OCI-LY1 (cell line): ENCODE measurements around the gene NTF3.

ENCODE experiments used
- H2AFZ ChIP-seq: fragments of 200-600 bp; sonication (generic), shearing (Covaris generic); 2 replicates; pipeline ENCODE4 v1.6.0; 2014; ENCODE audit warnings: antibody characterized with exemption, mild to moderate bottlenecking, low read length
- H3F3A ChIP-seq: fragments of 200-600 bp; sonication (generic), shearing (Covaris generic); 2 replicates; pipeline ENCODE4 v1.6.0; 2014; ENCODE audit warnings: mild to moderate bottlenecking, antibody characterized with exemption, low read length, moderate library complexity; ENCODE audit not compliant: insufficient read depth
- H3K27ac ChIP-seq: fragments of 200-600 bp; sonication (generic); 2 replicates; pipeline ENCODE4 v1.5.1; 2014; ENCODE audit warnings: low read length, mixed run types, mild to moderate bottlenecking, low read depth; ENCODE audit not compliant: poor library complexity, severe bottlenecking
- H3K27me3 ChIP-seq: fragments of 200-600 bp; sonication (generic); 2 replicates; pipeline ENCODE4 v1.6.0; 2014; ENCODE audit warnings: antibody characterized with exemption, mild to moderate bottlenecking, low read length, moderate library complexity; ENCODE audit not compliant: insufficient read depth
- H3K36me3 ChIP-seq: fragments of 200-600 bp; sonication (generic); 2 replicates; pipeline ENCODE4 v1.6.1; 2014; ENCODE audit warnings: mild to moderate bottlenecking, antibody characterized with exemption, low read length, moderate library complexity, mixed read lengths; ENCODE audit not compliant: insufficient read depth
- H3K4me1 ChIP-seq: fragments of 200-600 bp; sonication (generic); 2 replicates; pipeline ENCODE4 v1.5.1; 2014; ENCODE audit warnings: mild to moderate bottlenecking, low read length, moderate library complexity; ENCODE audit not compliant: insufficient read depth, severe bottlenecking
- H3K4me2 ChIP-seq: fragments of 200-600 bp; sonication (generic), shearing (Covaris generic); 2 replicates; pipeline ENCODE4 v1.6.1; 2014; ENCODE audit warnings: low read length
- H3K4me3 ChIP-seq: fragments of 200-600 bp; sonication (generic); 2 replicates; pipeline ENCODE4 v1.5.1; 2014; ENCODE audit warnings: low read length, low read depth, mild to moderate bottlenecking, mixed read lengths; ENCODE audit not compliant: poor library complexity, severe bottlenecking
- H3K79me2 ChIP-seq: fragments of 200-600 bp; shearing (Covaris generic); 2 replicates; pipeline ENCODE4 v1.6.1; 2016; ENCODE audit warnings: mixed run types, low read length, mixed read lengths; ENCODE audit not compliant: insufficient read depth
- H3K9ac ChIP-seq: fragments of 200-600 bp; sonication (generic), shearing (Covaris generic); 2 replicates; pipeline ENCODE4 v1.6.1; 2014; ENCODE audit warnings: mild to moderate bottlenecking, low read length, mixed read lengths
- H3K9me2 ChIP-seq: fragments of 200-600 bp; sonication (generic), shearing (Covaris generic); 2 replicates; pipeline ENCODE4 v1.6.1; 2014; ENCODE audit warnings: low read depth, mild to moderate bottlenecking, low read length, mixed read lengths
- H3K9me3 ChIP-seq: fragments of 200-600 bp; shearing (Covaris generic); 2 replicates; pipeline ENCODE4 v1.6.1; 2014; ENCODE audit warnings: low read length, mixed read lengths
- H4K20me1 ChIP-seq: fragments of 200-600 bp; sonication (generic), shearing (Covaris generic); 2 replicates; pipeline ENCODE4 v1.6.0; 2016; ENCODE audit warnings: mild to moderate bottlenecking, low read length; ENCODE audit not compliant: insufficient read depth
- EZH2 ChIP-seq: fragments of 200-600 bp; sonication (generic), shearing (Covaris generic); IDR thresholded peaks from 2 replicates; pipeline ENCODE4 v1.8.0; 2017; ENCODE audit warnings: borderline replicate concordance, mixed run types, mild to moderate bottlenecking, antibody characterized with exemption, low read length, moderate library complexity, mixed read lengths
- TF ChIP-seq, protein P1 (sequence below): fragments of 200-600 bp; sonication (generic), shearing (Covaris generic); IDR thresholded peaks from 2 replicates; pipeline ENCODE4 v1.5.1; 2017; ENCODE audit warnings: mild to moderate bottlenecking, antibody characterized with exemption, low read length, moderate library complexity, mixed read lengths

Gene NTF3

DNA sequence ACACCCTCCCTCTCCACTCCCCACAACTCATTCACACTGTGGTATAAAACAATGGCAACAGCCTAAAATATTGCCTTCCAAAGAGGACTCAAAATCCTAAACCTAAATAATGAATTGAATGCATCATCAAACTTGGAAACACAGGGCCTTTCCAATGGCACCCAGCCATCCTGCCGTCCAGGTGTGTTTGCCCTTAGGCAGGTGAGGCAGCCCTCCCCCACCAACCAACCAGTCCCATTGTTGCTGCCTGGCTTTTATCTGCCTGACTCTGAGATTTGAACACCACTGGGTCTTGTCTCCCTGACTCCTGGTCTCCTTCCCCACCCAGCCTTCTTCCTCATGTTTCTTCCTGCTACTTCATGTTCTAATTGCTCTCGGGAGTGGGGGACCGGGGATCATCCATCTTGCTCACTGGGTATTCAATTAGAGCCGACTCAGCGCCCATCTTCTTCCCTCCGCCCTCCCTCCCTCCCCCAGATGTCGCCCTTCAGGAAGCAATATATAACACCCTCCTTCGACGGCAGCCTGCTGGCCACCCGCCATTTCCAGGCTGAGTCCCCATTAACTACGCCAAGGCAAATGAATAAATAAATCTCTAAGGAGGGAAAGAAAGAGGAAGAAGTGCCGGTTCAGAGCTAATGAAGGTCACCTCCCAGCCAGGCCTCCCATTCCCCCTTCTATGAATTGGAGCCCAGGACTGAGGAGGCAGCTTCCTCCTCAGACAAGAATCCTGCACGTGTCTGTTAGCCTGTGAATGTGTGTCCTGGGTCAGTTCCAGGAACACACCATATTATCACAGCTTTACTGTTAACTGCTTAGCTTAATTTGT, 36.3 kb upstream of the NTF3 start:
- Histone ChIP-seq H3K79me2 (no peaks in the 10 kb centered on the region), H4K20me1 (no peaks in the 10 kb centered on the region), H3F3A (no peaks in the 10 kb centered on the region), H3K9me3 (no peaks in the 10 kb centered on the region), H2AFZ (no peak overlapping the region), H3K9ac (no peak overlapping the region), H3K4me2 (no peak overlapping the region), H3K4me1 (no peaks in the 10 kb centered on the region), H3K36me3 (no peaks in the 10 kb centered on the region), H3K27ac (no peak overlapping the region), H3K27me3 (no peaks in the 10 kb centered on the region), H3K9me2 (no peaks in the 10 kb centered on the region), H3K4me3 (no peak overlapping the region)
- TF ChIP-seq, protein P1, sequence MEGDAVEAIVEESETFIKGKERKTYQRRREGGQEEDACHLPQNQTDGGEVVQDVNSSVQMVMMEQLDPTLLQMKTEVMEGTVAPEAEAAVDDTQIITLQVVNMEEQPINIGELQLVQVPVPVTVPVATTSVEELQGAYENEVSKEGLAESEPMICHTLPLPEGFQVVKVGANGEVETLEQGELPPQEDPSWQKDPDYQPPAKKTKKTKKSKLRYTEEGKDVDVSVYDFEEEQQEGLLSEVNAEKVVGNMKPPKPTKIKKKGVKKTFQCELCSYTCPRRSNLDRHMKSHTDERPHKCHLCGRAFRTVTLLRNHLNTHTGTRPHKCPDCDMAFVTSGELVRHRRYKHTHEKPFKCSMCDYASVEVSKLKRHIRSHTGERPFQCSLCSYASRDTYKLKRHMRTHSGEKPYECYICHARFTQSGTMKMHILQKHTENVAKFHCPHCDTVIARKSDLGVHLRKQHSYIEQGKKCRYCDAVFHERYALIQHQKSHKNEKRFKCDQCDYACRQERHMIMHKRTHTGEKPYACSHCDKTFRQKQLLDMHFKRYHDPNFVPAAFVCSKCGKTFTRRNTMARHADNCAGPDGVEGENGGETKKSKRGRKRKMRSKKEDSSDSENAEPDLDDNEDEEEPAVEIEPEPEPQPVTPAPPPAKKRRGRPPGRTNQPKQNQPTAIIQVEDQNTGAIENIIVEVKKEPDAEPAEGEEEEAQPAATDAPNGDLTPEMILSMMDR: no peak
- no peak for TF ChIP-seq EZH2

DNA sequence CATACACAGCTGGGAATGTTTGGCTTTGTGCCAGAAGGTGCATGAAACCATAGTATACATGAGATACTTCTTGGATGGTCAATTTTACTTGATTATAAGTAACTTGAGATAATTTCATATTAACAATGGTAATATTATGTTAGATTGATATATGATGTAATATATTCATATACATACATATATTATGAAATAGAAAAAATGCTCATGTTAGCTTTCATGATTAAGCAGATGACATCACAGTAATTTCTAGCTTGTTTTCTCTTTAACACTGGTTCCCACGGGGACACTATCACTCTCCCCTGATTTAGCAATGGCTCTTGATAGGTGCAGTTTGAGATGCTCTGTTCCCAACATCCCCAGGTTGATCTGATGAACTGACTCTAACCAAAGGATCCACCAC, 35.4 kb upstream of the NTF3 start:
- Histone ChIP-seq H3K27me3 (no peaks in the 10 kb centered on the region), H3K4me1 (no peaks in the 10 kb centered on the region), H3F3A (no peaks in the 10 kb centered on the region), H3K79me2 (no peaks in the 10 kb centered on the region), H3K27ac (no peak overlapping the region), H4K20me1 (no peaks in the 10 kb centered on the region), H3K9me3 (no peaks in the 10 kb centered on the region), H3K4me3 (no peak overlapping the region), H3K4me2 (no peak overlapping the region), H3K9me2 (no peaks in the 10 kb centered on the region), H3K36me3 (no peaks in the 10 kb centered on the region), H3K9ac (no peak overlapping the region), H2AFZ (no peak overlapping the region)
- no peak for TF ChIP-seq EZH2
- TF ChIP-seq, protein P1: no peak

DNA sequence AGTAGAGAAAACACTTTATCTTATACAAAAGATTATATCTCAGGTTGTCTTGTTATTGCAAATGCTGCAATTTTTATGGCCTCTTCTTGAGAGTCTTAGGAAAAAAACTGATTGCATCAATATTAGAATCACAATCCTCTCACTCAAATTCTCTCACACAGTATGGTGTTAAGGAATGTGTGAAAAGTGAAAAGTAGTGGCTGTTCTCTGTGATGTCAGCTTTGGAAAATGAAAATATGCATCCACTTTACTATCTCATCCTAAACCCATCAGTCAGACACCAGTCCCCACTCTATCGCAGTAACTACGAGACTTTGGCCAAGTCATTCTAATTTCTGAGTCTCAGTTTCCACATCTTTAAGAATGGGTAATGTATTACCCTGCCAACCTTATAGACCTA, 32.6 kb upstream of the NTF3 start:
- Histone ChIP-seq H3K9ac (no peak overlapping the region), H3K27ac (no peak overlapping the region), H3K9me2 (no peaks in the 10 kb centered on the region), H3K79me2 (no peaks in the 10 kb centered on the region), H3K36me3 (no peaks in the 10 kb centered on the region), H3K9me3 (no peaks in the 10 kb centered on the region), H3F3A (no peaks in the 10 kb centered on the region), H3K4me1 (no peaks in the 10 kb centered on the region), H4K20me1 (no peaks in the 10 kb centered on the region), H3K4me2 (no peak overlapping the region), H3K4me3 (no peak overlapping the region), H2AFZ (no peak overlapping the region), H3K27me3 (no peaks in the 10 kb centered on the region)
- TF ChIP-seq, protein P1: no peak
- no peak for TF ChIP-seq EZH2
